NCI-H146 treated with DMSO at 0.1 percent for 48 hours (cell line): Measurements from ENCODE around the gene L3MBTL1.
"Not testable (repeated sequence)": the region's sequence is repeated elsewhere in the genome, so short reads cannot be mapped to it uniquely, and the experiment has no call there.

Experiments used
- DNase-seq: peaks from one replicate; lab custom pipeline; 2025; ENCODE audit not compliant: unreplicated experiment; lab: John Stamatoyannopoulos, UW

Gene L3MBTL1

DNA sequence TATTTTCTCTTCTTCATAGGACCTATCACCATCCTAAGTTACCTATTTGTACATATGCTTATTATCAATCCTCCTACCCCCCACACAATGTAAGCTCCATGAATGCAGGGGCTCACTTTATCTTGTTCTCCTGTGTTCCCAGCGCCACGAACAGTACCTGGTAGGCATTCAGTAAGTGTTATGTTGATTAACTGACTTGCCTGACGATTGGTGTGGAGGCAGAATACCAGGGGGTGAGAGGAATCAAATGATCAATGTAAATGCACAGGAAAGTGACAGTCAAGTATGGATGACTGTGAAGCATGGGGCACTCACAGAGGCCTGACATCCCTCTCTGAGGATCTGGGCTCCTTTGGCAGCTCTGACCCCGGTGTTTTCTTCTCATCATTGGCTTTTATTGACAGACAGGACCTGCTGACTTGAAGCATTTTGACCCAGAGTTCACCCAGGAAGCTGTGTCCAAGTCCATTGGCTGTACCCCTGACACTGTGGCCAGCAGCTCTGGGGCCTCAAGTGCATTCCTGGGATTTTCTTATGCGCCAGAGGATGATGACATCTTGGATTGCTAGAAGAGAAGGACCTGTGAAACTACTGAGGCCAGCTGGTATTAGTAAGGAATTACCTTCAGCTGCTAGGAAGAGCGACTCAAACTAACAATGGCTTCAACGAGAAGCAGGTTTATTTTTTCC is 77.1 kb downstream of the L3MBTL1 start:
- DNase-seq, result no peak

- no peak for DNase-seq
Measured at GRCh38 chr20:43586641-43587040, 79.1 kb downstream of the L3MBTL1 start.

- not testable (repeated sequence) for DNase-seq
Measured at GRCh38 chr20:43588526-43588925, 81.0 kb downstream of the L3MBTL1 start.

DNA sequence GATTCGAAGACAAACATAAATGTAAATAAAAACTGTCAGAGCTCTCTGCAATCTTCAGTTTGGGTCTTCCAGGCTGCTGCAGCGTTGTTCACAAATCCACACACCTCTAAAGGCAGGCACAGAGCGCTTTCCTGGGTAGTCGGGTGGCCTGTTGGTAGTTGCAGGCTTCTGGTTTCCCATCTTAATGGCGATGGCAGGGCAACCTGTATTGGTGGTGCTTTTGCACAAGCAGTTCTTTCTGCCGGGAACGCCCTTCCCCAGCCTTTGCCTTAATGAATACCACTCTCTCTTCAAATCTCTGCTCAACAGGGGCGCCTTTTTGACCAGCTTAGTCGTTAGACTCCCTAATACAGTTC is 82.5 kb downstream of the L3MBTL1 start:
- DNase-seq, result peak; percentile 56

- peak; percentile 96 for DNase-seq
Measured at GRCh38 chr20:43590392-43591303, 83.2 kb downstream of the L3MBTL1 start, which contains the start of gene IFT52. Gene IFT52 (plus strand): TSS chr20:43590937. CDS start chr20:43594699, 3,762 bp downstream.
